GM06990 (cell line): Measurements from ENCODE around the gene SYCP2.

Source experiments
- DNase-seq: peaks from one replicate; pipeline ENCODE4 v3.0.0-alpha.2; 2011; ENCODE audit not compliant: insufficient read length; ENCODE audit errors: extremely low read depth
- H3K27me3 ChIP-seq: replicated peaks from 2 replicates; pipeline ENCODE4 v1.6.0; 2011; ENCODE audit warnings: low read length; ENCODE audit not compliant: control insufficient read depth, insufficient read depth
- H3K36me3 ChIP-seq: 2 replicates; pipeline ENCODE4 v1.5.1; 2011; ENCODE audit warnings: low read length; ENCODE audit not compliant: control insufficient read depth, insufficient read depth
- H3K4me3 ChIP-seq: replicated peaks from 2 replicates; pipeline ENCODE4 v1.5.1; 2011; ENCODE audit warnings: low read depth, mild to moderate bottlenecking, control low read depth, low read length
- TF ChIP-seq, protein P1 (sequence below): IDR thresholded peaks from 2 replicates; pipeline ENCODE4 v1.5.1; 2011; ENCODE audit warnings: low read length, control low read depth, mild to moderate bottlenecking, inconsistent platforms; ENCODE audit not compliant: insufficient read depth, poor library complexity, severe bottlenecking

The SYCP2 gene

GRCh38 chr20:59955131-59955796, 21.8 kb upstream of the SYCP2 start:
- TF ChIP-seq, protein P1, sequence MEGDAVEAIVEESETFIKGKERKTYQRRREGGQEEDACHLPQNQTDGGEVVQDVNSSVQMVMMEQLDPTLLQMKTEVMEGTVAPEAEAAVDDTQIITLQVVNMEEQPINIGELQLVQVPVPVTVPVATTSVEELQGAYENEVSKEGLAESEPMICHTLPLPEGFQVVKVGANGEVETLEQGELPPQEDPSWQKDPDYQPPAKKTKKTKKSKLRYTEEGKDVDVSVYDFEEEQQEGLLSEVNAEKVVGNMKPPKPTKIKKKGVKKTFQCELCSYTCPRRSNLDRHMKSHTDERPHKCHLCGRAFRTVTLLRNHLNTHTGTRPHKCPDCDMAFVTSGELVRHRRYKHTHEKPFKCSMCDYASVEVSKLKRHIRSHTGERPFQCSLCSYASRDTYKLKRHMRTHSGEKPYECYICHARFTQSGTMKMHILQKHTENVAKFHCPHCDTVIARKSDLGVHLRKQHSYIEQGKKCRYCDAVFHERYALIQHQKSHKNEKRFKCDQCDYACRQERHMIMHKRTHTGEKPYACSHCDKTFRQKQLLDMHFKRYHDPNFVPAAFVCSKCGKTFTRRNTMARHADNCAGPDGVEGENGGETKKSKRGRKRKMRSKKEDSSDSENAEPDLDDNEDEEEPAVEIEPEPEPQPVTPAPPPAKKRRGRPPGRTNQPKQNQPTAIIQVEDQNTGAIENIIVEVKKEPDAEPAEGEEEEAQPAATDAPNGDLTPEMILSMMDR = peak; percentile 11
- DNase-seq = no peak
- H3K36me3 ChIP-seq = no peaks in the 10 kb centered on the region

GRCh38 chr20:59954718-59955117, 21.3 kb upstream of the SYCP2 start:
- Histone ChIP-seq H3K4me3 (no peak overlapping the region), H3K27me3 (no peaks in the 10 kb centered on the region), H3K36me3 (no peaks in the 10 kb centered on the region)
- TF ChIP-seq, protein P1 = no peak
- no peak for DNase-seq

More at GRCh38 chr20:59955131-59955796, 21.8 kb upstream of the SYCP2 start:
- Histone ChIP-seq H3K27me3 (no peaks in the 10 kb centered on the region), H3K4me3 (no peak overlapping the region)

GRCh38 chr20:59949911-59950310, 16.5 kb upstream of the SYCP2 start:
- Histone ChIP-seq H3K36me3 (no peaks in the 10 kb centered on the region), H3K4me3 (no peak overlapping the region), H3K27me3 (no peaks in the 10 kb centered on the region)
- no peak for DNase-seq
- TF ChIP-seq, protein P1 = no peak

DNA sequence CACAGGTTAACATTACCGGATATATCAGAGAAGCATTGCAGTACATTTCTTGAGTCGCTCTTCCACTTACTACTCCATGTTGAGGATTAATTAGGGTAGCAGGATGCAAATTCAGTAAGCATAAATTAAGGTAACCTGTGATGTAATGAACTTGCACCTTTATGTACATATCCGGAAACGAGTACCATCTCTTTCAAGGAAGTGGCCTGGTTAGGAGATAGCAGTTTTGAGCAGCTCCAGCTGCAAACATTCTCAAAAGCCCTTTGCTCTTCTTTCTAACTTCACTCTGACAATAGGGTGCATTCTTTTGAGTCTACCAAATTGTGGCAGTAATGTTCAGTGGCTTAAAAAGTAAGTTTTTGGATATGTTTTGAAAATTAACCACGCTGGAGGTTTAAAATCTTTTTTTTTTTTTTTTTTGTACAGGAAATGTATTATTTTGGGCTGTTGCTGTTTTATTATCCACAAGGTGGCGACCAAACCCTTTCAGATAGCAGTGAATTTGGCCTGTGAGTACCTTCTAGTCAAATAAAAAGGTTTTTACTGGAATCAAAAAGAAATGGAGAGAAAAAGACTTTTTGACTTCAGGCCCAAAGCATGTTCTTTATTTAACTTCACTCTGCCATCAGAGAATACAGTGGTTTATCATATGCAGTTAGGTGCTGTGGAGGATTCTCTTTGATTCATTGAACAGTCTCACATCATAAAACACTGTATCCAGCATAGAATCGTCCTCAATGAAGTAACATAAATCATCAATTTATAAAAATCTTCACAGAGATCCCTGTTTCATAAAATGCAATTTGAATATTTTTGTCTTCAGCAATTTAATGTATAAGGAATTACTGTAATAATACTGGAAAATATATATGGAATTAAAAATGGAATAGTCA, 15.6 kb upstream of the SYCP2 start:
- Histone ChIP-seq H3K36me3 (peaks cover 3% of the 10 kb centered on the region), H3K4me3 (no peak overlapping the region), H3K27me3 (no peaks in the 10 kb centered on the region)
- TF ChIP-seq, protein P1 = peak; percentile 58
- DNase-seq = no peak

DNA sequence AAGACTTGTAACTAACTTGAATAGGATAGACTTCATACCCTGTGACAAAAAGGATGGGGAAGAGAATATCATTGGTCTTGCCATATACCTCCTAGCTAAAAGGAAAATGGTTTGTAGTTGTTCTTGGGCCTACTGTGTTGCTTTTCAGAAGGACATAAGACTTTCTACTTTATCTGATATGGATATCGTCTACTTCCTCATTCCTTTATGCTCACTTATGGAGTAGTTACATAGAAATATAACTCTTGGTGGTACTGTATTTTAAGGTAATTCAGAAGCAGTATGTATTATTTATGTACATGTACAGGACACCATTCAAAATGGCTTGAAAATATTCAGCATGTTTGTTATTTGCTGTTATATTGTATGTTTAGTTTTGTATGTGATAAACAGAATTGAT, 14.8 kb upstream of the SYCP2 start:
- H3K36me3 ChIP-seq = peaks cover 3% of the 10 kb centered on the region
- H3K27me3 ChIP-seq = no peaks in the 10 kb centered on the region
- H3K4me3 ChIP-seq = no peak overlapping the region
- TF ChIP-seq, protein P1 = no peak
- DNase-seq = no peak
